Rectal smooth muscle tissue (tissue), 1 donor: Measurements from ENCODE around the gene SLC19A2.
A peak's percentile ranks its signal among the peaks of the same experiment; 100 is the strongest.

ENCODE experiments used
- H3K27ac ChIP-seq: one replicate; pipeline ENCODE4 v1.7.0; 2013; ENCODE audit warnings: low read depth, low read length, inconsistent platforms
- H3K27me3 ChIP-seq: one replicate; pipeline ENCODE4 v1.7.0; 2013; ENCODE audit warnings: low read length; ENCODE audit not compliant: control insufficient read depth, insufficient read depth
- H3K36me3 ChIP-seq: one replicate; pipeline ENCODE4 v1.7.0; 2013; ENCODE audit warnings: low read length; ENCODE audit not compliant: control insufficient read depth, insufficient read depth
- H3K4me1 ChIP-seq: one replicate; pipeline ENCODE4 v1.7.0; 2013; ENCODE audit warnings: low read length; ENCODE audit not compliant: control insufficient read depth, insufficient read depth
- H3K4me3 ChIP-seq: one replicate; pipeline ENCODE4 v1.7.0; 2013; ENCODE audit warnings: low read length
- H3K9ac ChIP-seq: one replicate; pipeline ENCODE4 v1.7.0; 2013; ENCODE audit warnings: low read length

The SLC19A2 gene

DNA sequence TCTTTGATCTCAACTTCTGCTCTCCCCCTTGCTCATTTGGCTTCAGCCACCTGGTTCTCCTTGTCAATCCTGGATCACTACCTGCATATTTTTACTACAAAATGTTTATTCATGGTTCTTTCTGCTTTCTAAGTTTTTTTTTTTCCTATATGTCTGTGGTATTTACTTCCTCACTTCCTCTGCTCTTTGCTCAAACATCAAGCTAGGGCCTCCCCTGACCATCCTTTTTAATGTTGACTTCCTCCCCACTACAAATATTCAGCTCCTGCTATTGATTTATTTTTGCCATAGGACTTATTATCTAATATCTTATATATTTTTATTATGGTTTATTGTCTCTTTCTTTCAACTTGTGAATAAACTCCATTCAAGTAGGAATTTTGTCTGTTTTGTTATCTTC, 14.1 kb upstream of the SLC19A2 start:
- no peaks in the 10 kb centered on the region for H3K4me1 ChIP-seq
- no peak overlapping the region for H3K9ac ChIP-seq
- H3K36me3 ChIP-seq, result no peaks in the 10 kb centered on the region
- H3K4me3 ChIP-seq, result no peak overlapping the region
- no peak overlapping the region for H3K27ac ChIP-seq
- no peaks in the 10 kb centered on the region for H3K27me3 ChIP-seq

DNA sequence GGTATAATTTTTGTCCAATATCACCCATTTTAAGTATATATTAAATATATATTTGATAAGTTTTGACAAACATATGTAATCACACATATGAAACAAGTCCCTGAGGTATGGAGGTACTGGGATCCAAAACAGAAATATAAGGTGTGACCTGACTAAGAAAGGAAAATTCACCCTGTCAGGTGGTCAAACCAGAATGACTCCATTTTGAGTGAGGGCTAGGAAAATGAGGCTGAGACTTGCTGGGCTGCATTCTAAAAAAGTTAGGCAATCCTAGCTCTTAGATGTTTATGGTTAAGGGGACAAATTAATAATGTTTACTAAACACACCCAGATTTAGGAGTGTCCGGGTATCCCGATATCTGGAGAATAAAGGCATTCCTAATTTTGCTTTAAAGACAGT, 11.6 kb upstream of the SLC19A2 start:
- Histone ChIP-seq H3K4me1 (no peaks in the 10 kb centered on the region), H3K36me3 (no peaks in the 10 kb centered on the region), H3K27me3 (no peaks in the 10 kb centered on the region), H3K9ac (no peak overlapping the region), H3K27ac (no peak overlapping the region), H3K4me3 (no peak overlapping the region)

DNA sequence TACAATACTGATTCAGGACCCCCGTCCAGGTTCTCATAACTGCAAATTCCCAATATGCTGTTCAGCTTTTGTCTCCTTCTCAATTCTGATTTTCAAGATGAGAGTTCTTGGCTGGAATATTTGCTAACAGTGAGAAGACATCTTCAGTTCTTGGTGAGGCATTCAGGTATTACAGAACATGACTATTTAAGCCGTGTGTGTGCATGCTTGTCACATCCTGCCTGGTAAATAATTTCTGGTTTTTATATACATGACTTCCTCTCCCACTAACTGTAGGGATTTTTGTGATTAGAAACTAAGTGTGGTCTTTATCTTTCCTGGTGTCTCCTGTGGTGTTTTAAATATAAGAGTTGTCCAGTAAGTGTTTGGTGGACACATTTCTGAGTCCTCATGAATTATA, 10.2 kb upstream of the SLC19A2 start:
- Histone ChIP-seq H3K4me1 (no peaks in the 10 kb centered on the region), H3K36me3 (no peaks in the 10 kb centered on the region), H3K4me3 (no peak overlapping the region), H3K27ac (no peak overlapping the region), H3K27me3 (no peaks in the 10 kb centered on the region), H3K9ac (no peak overlapping the region)

DNA sequence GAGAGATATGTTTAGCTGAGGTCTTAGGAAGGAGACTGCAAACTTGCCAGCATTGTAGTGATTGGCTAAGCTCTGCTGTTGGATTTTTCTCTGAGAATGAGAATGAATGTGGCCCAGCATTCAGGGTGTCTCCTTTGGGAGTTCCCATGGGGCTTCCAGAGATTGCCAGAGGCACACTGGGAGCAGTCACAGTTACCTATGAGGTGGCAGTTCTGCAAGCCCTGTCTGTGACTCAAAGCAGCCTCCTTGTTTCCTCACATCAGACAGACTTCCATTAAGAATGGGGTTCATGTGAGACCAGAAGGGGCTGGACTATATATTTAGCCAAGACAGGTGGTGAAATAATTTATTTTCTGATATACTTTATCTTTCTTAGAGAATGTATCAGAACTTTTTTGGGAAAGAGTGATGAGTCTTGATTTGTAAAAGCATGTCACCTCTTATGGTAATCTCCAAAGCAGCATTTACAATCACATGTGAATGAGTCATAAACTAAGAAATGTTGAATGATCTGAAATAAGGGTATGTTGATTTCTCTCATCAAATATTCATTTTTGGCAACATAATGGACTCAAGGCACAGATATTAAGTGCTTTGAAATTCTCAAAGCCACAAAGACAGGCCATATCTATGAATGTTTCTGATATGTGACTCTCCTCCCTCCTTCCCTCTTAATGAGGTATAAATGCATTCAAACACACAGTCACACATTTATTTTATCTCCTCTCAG, 9.5 kb upstream of the SLC19A2 start:
- no peak overlapping the region for H3K4me3 ChIP-seq
- no peak overlapping the region for H3K27ac ChIP-seq
- H3K4me1 ChIP-seq, result no peaks in the 10 kb centered on the region
- H3K27me3 ChIP-seq, result no peaks in the 10 kb centered on the region
- H3K9ac ChIP-seq, result no peak overlapping the region
- no peaks in the 10 kb centered on the region for H3K36me3 ChIP-seq

DNA sequence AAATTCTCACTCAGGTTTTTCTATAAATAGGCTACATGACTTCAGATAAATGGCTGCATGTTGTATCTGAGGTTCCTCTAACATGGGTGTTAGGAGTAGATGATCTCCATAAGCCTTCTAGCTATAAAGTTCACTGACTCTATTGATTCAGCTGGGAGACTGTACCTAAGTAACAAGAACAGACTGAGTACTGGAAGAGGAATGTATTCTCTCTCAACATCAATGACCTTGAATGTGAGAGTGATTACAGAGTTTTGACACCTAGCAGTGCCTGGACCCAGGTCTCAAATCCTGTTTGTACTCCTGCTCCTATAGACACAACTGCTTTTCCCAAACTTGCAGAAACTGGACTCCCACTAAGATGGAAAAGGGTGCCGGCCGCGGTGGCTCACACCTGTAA, 8.6 kb upstream of the SLC19A2 start:
- Histone ChIP-seq H3K36me3 (no peaks in the 10 kb centered on the region), H3K9ac (no peak overlapping the region), H3K27ac (no peak overlapping the region), H3K27me3 (no peaks in the 10 kb centered on the region), H3K4me3 (no peak overlapping the region), H3K4me1 (no peaks in the 10 kb centered on the region)

DNA sequence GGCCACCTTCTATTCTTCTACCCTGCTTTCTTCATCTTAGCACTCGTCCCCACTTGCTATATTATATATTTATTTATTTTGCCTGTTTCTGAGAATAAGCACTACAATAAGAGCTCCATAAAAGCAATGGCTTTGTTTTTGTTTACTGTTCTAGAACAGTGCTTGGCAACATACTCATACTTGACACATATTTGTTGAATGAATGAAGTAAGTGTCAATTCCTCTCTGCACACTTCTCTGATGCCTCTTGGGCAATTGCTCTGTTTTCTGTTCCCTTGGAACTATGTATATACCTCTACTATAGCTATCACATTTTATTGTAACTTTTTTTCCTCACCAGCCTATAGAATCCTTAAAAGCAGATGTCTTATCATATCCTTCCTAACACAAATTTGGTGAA, 7.5 kb upstream of the SLC19A2 start:
- no peaks in the 10 kb centered on the region for H3K36me3 ChIP-seq
- H3K4me1 ChIP-seq, result no peaks in the 10 kb centered on the region
- H3K27me3 ChIP-seq, result no peaks in the 10 kb centered on the region
- H3K4me3 ChIP-seq, result no peak overlapping the region
- H3K27ac ChIP-seq, result no peak overlapping the region
- H3K9ac ChIP-seq, result no peak overlapping the region

DNA sequence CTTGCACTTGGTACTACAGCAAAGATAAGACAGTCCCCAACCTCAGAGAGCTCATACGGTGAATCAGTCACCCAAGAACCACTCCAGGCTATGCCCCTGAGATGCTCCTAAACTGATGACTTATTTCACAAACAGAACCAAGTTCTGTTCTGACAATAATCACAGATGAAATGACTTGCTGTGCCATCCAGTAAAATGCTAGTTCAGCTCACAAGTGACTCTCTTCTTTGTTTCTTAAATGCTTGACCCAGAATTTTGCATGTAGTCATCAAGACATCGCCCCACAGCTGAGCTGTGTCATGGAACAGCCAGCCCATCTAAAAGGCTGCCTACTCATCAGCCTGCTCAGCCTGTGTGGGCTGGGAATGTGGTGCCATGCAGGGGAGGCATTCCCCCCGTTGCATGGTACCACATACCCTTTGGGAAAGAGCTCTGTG, 6.1 kb upstream of the SLC19A2 start:
- Histone ChIP-seq H3K27ac (no peak overlapping the region), H3K9ac (no peak overlapping the region), H3K27me3 (no peaks in the 10 kb centered on the region)

DNA sequence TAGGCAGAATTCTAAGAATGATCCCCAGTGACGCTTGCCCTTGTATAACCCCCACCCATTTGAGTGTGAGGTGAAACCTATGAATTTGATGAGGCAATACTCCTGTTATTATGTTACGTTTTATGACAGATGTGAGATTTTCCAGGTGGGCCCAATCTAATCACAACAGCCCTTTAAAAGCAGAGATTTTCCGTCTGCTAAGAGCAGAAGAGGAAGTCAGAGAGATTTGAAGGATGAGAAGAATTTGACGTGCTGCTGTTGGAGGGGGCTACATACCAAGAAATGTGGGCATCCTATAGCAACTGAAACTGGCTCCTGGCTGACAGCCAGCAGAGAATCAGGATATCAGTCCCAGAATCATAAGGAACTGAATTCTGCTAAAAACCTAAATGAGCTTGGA, 2.4 kb upstream of the SLC19A2 start:
- H3K27me3 ChIP-seq, result no peaks in the 10 kb centered on the region
- no peak overlapping the region for H3K9ac ChIP-seq
- no peak overlapping the region for H3K27ac ChIP-seq
- H3K36me3 ChIP-seq, result no peaks in the 10 kb centered on the region
- peaks cover 15% of the 10 kb centered on the region for H3K4me1 ChIP-seq
- H3K4me3 ChIP-seq, result no peak overlapping the region

More for the DNA sequence above, 6.1 kb upstream of the SLC19A2 start:
- H3K36me3 ChIP-seq, result no peaks in the 10 kb centered on the region
- peaks cover 4% of the 10 kb centered on the region for H3K4me1 ChIP-seq
- H3K4me3 ChIP-seq, result no peak overlapping the region

DNA sequence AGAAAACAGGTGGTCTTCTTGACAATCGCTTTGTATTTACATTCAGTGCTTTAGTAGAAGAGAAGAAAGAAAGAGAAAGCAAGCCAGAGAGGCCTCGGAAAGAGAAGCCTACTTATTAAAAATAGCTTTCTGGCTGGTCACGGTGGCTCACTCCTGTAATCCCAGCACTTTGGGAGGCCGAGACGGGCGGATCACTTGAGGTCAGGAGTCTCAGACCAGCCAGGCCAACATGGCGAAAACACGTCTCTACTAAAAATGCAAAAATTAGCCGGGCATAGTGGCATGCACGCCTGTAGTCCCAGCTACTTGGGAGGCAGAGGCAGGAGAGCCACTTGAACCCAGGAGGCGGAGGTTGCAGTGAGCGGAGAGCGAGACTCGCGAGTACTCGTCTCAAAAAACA, 1.8 kb upstream of the SLC19A2 start:
- Histone ChIP-seq H3K4me3 (no peak overlapping the region), H3K27me3 (no peaks in the 10 kb centered on the region), H3K9ac (no peak overlapping the region), H3K36me3 (no peaks in the 10 kb centered on the region), H3K4me1 (peaks cover 15% of the 10 kb centered on the region), H3K27ac (peak overlapping the region; percentile 99)

DNA sequence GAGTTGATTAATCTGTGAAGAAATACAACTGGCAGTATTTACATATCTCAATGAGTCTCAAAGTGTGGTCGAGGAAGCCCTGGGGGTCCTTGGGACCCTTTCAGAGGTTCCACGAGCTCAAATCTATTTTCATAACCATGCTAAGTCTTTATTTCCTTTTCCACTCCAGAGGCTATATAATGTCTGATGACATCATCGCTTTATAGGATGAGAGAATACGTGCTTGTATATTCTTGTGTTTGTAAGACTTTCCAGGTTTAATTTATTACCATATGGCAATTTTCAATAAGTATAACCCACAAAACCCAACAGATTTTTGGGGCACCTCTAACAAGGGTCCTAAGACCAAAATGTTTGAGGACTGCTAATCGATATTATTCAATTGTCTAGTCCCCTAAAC, 1.4 kb upstream of the SLC19A2 start:
- H3K27me3 ChIP-seq, result no peaks in the 10 kb centered on the region
- peaks cover 15% of the 10 kb centered on the region for H3K4me1 ChIP-seq
- H3K27ac ChIP-seq, result peak overlapping the region; percentile 99
- H3K9ac ChIP-seq, result no peak overlapping the region
- H3K4me3 ChIP-seq, result no peak overlapping the region
- H3K36me3 ChIP-seq, result no peaks in the 10 kb centered on the region

DNA sequence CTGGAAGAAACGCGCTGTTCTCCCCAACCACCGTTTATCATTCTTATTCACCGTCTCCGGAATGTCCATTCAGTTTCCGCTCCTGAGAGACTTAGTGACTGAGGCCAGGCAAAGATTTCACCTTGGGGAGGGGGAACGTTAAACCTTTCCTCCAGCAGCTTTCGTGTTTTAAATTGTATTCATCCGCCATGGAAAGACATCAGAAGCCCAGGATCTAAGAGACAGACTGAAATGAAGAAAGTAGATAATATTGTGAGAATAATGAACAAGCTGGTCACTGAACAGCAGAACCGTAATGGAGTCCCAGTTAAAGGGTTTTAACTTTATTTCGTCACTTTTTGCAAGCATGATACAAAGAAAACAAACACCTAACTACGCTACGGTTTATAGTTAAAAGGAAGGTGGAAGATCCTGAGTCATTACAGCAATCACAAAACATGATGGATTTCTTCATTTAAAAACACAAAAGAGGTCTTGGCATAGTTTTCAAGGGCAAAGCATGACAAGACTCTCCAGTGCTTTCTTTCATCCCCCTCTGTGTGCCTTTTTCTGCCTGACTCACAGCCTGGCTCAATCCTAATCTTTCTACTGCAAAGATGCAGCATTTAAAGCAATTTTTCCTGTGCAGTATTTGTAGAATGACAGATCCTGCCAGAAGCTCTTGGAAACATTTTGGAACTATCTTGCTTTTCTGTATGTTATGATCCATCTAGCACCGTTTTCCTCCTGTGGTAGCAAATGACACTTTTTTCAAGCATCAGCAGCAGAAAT, 722 bp upstream of the SLC19A2 start:
- H3K36me3 ChIP-seq, result no peaks in the 10 kb centered on the region

DNA sequence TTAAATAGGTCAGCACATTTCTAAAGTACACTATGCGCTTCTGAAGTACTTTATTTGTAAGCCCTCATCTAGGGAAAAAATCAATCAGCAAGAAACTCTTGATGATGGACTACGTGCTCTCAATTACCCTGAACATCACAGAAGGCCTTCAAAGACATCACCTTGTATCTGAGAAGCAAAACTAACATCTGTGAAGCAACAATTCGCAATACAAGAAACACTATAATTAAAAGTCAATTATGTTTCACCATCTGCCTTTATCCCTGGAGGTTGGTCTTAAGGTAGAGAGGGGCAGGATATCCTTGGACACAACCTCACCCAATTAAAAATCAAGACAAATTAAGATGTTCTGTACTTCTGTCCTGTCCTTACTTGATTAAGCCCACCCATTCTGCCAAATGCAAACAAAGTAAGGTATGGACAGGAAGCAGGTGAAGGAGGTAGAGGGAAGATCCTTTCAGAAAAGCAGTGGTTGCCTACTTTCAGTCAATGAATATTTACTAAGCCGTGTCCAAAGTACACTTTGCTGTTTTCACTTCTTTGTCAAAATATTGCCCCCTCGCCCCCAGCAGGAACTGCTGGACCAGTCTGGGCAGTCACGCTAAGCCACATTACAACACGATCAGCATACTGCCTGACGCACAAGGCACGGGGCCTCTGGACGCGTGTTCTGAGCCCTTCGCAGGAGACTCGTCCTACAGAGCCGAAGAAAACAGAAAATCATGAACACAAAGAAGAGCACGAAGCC, 887 bp downstream of the SLC19A2 start:
- Histone ChIP-seq H3K27ac (peak overlapping the region; percentile 99), H3K4me3 (peak overlapping the region; percentile 82), H3K36me3 (no peaks in the 10 kb centered on the region), H3K4me1 (peaks cover 15% of the 10 kb centered on the region), H3K9ac (peak overlapping the region; percentile 66), H3K27me3 (no peaks in the 10 kb centered on the region)

More for the DNA sequence above, 722 bp upstream of the SLC19A2 start:
- Histone ChIP-seq H3K4me1 (peaks cover 15% of the 10 kb centered on the region), H3K9ac (peak overlapping the region; percentile 85), H3K27me3 (no peaks in the 10 kb centered on the region), H3K4me3 (peak overlapping the region; percentile 82), H3K27ac (peak overlapping the region; percentile 99)
